Loucy (cell line): ENCODE measurements around the gene SLC45A2.

Experiments used
- H2AFZ ChIP-seq: fragments of 200-600 bp; sonication (generic); 2 replicates; pipeline ENCODE4 v1.6.0; 2016; ENCODE audit warnings: antibody characterized with exemption, mild to moderate bottlenecking, low read length, moderate library complexity
- H3F3A ChIP-seq: fragments of 200-600 bp; 2 replicates; pipeline ENCODE4 v1.6.0; 2016; ENCODE audit warnings: antibody characterized with exemption, low read depth, mild to moderate bottlenecking
- H3K27me3 ChIP-seq: fragments of 200-600 bp; sonication (generic); 2 replicates; pipeline ENCODE4 v1.6.1; 2014; ENCODE audit warnings: low read length, mild to moderate bottlenecking; ENCODE audit not compliant: insufficient read depth, poor library complexity, severe bottlenecking
- H3K36me3 ChIP-seq: fragments of 200-600 bp; sonication (generic); 2 replicates; pipeline ENCODE4 v1.6.1; 2016; ENCODE audit warnings: low read length; ENCODE audit not compliant: insufficient read depth
- H3K4me1 ChIP-seq: fragments of 200-600 bp; sonication (generic); 2 replicates; pipeline ENCODE4 v1.5.1; 2014; ENCODE audit warnings: low read length, mild to moderate bottlenecking; ENCODE audit not compliant: insufficient read depth, poor library complexity, severe bottlenecking
- H3K4me2 ChIP-seq: fragments of 200-600 bp; sonication (generic); 2 replicates; pipeline ENCODE4 v1.6.0; 2014; ENCODE audit warnings: antibody characterized with exemption, low read length, low read depth, mild to moderate bottlenecking; ENCODE audit not compliant: poor library complexity, severe bottlenecking
- H3K4me3 ChIP-seq: fragments of 200-600 bp; sonication (generic); 2 replicates; pipeline ENCODE4 v1.5.1; 2014; ENCODE audit warnings: low read length, mild to moderate bottlenecking, mixed read lengths; ENCODE audit not compliant: poor library complexity, severe bottlenecking
- H3K79me2 ChIP-seq: fragments of 200-600 bp; sonication (generic); 2 replicates; pipeline ENCODE4 v1.6.1; 2014; ENCODE audit warnings: low read length; ENCODE audit not compliant: insufficient read depth
- H3K9ac ChIP-seq: fragments of 200-600 bp; sonication (generic); 2 replicates; pipeline ENCODE4 v1.6.0; 2014; ENCODE audit warnings: mild to moderate bottlenecking, low read depth, low read length, moderate library complexity; ENCODE audit not compliant: poor library complexity, severe bottlenecking
- H3K9me2 ChIP-seq: fragments of 200-600 bp; sonication (generic); replicated peaks from 2 replicates; pipeline ENCODE4 v1.6.1; 2016; ENCODE audit warnings: low read depth, low read length, mixed read lengths
- H3K9me3 ChIP-seq: fragments of 200-600 bp; sonication (generic); 2 replicates; pipeline ENCODE4 v1.6.1; 2014; ENCODE audit warnings: mild to moderate bottlenecking, antibody characterized with exemption, low read length, low read depth; ENCODE audit not compliant: insufficient read depth
- H4K20me1 ChIP-seq: fragments of 200-600 bp; sonication (generic); 2 replicates; pipeline ENCODE4 v1.6.0; 2014; ENCODE audit warnings: antibody characterized with exemption, low read length, mild to moderate bottlenecking; ENCODE audit not compliant: insufficient read depth, poor library complexity, severe bottlenecking
- EZH2phosphoT487 ChIP-seq: fragments of 200-600 bp; IDR thresholded peaks from 2 replicates; pipeline ENCODE4 v1.6.1; 2018; ENCODE audit warnings: antibody characterized with exemption, mild to moderate bottlenecking, moderate library complexity, borderline replicate concordance
- TF ChIP-seq, protein P1 (sequence below): fragments of 200-600 bp; sonication (generic); conservative IDR thresholded peaks from 2 replicates; pipeline ENCODE4 v1.5.1; 2014; ENCODE audit warnings: mild to moderate bottlenecking, antibody characterized with exemption, low read length

SLC45A2 gene

DNA sequence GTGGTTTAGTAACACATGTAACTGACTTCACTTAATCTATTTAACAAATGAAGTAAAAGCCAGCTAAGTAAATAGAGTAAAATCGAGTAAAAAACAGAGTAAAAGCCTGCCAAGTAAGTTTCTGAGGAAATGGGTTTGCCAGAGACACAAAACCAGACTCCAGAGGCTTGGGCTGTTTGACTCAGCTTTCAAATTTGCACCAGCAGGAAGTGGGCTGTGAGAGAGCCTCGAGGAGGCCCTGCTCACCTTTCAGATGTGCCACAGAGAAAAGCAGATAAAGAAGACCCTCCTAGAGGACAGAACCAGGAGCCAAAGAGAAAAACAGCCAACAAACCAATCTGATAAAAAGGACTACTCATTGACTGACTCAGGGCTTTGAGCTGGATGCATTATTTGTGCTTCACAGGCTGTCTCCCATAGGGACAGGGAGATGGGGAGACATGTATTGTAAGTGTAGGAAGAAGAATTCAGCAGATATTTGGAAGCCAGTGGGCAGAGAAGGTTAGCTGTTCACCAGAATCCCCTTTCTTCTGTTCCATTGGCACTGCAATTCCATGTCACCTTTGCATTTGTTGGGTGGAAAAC lies 37.7 kb upstream of the SLC45A2 start:
- peak overlapping the region; percentile 67 for H2AFZ ChIP-seq
- no peaks in the 10 kb centered on the region for H3K9me2 ChIP-seq
- peaks cover 48% of the 10 kb centered on the region; the same call in 1 of the 2 replicates for H3K36me3 ChIP-seq
- no peaks in the 10 kb centered on the region for H3F3A ChIP-seq
- peaks cover 14% of the 10 kb centered on the region for H3K4me1 ChIP-seq
- peak overlapping the region; percentile 47 for H3K4me2 ChIP-seq
- H3K9me3 ChIP-seq, result no peaks in the 10 kb centered on the region
- H3K27me3 ChIP-seq, result no peaks in the 10 kb centered on the region
- no peaks in the 10 kb centered on the region for H4K20me1 ChIP-seq
- no peaks in the 10 kb centered on the region for H3K79me2 ChIP-seq
- peak overlapping the region; percentile 47 for H3K9ac ChIP-seq
- TF ChIP-seq EZH2phosphoT487, result no peak
- TF ChIP-seq, protein P1, sequence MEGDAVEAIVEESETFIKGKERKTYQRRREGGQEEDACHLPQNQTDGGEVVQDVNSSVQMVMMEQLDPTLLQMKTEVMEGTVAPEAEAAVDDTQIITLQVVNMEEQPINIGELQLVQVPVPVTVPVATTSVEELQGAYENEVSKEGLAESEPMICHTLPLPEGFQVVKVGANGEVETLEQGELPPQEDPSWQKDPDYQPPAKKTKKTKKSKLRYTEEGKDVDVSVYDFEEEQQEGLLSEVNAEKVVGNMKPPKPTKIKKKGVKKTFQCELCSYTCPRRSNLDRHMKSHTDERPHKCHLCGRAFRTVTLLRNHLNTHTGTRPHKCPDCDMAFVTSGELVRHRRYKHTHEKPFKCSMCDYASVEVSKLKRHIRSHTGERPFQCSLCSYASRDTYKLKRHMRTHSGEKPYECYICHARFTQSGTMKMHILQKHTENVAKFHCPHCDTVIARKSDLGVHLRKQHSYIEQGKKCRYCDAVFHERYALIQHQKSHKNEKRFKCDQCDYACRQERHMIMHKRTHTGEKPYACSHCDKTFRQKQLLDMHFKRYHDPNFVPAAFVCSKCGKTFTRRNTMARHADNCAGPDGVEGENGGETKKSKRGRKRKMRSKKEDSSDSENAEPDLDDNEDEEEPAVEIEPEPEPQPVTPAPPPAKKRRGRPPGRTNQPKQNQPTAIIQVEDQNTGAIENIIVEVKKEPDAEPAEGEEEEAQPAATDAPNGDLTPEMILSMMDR, result no peak
- peak overlapping the region; percentile 26 for H3K4me3 ChIP-seq

DNA sequence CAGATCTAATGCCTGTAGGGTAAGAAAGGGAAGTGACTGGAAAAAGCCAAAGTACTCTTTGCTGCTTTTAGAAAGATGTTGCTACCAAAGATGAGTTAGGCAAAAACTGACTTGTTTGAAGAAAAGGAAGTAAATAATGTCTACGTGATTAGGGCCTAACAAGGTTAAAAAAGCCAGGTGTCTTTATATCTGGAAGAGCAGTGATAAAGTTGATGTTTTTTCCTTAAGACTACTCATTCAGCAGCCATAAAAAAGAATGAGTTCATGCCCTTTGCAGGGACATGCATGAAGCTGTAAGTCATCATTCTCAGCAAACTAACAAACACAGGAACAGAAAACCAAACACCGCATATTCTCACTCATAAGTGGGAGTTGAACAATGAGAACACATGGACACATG lies 36.8 kb upstream of the SLC45A2 start:
- Histone ChIP-seq H3K36me3 (peaks cover 44% of the 10 kb centered on the region; the same call in 1 of the 2 replicates), H4K20me1 (no peaks in the 10 kb centered on the region), H3K79me2 (no peaks in the 10 kb centered on the region), H3K27me3 (no peaks in the 10 kb centered on the region), H3K4me2 (no peak overlapping the region), H3K4me3 (no peak overlapping the region), H3K9me2 (no peaks in the 10 kb centered on the region), H2AFZ (no peak overlapping the region), H3K9me3 (no peaks in the 10 kb centered on the region), H3F3A (no peaks in the 10 kb centered on the region), H3K9ac (peak overlapping the region; percentile 47), H3K4me1 (peaks cover 14% of the 10 kb centered on the region)
- no peak for TF ChIP-seq EZH2phosphoT487
- TF ChIP-seq, protein P1, result no peak

DNA sequence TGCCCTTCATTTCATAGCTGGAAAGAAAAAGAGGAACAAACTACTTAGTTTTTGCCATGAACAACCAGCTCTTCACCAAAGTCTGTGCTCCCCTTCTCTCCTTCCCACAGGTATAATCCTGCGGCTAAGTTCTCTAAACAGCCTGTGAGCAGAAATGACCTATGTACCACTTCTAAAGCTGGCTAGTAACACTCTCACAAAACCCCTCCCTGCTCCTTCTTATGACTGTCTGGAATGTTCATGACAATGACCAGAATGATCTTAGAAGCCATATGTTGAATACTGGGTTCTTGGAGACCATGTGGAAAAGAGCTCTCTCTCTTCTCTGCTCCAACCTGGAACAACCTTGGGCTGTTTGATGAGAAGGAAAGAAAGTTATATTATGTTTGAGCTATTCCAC lies 36.2 kb upstream of the SLC45A2 start:
- no peak overlapping the region for H3K4me2 ChIP-seq
- H3K4me3 ChIP-seq, result no peak overlapping the region
- H4K20me1 ChIP-seq, result no peaks in the 10 kb centered on the region
- no peaks in the 10 kb centered on the region for H3K79me2 ChIP-seq
- TF ChIP-seq, protein P1, result no peak
- no peak for TF ChIP-seq EZH2phosphoT487
- peaks cover 14% of the 10 kb centered on the region for H3K4me1 ChIP-seq
- no peak overlapping the region for H3K9ac ChIP-seq
- H3K9me3 ChIP-seq, result no peaks in the 10 kb centered on the region
- H2AFZ ChIP-seq, result no peak overlapping the region
- H3K36me3 ChIP-seq, result peaks cover 37% of the 10 kb centered on the region; the same call in 1 of the 2 replicates
- no peaks in the 10 kb centered on the region for H3K27me3 ChIP-seq
- H3K9me2 ChIP-seq, result no peaks in the 10 kb centered on the region
- H3F3A ChIP-seq, result no peaks in the 10 kb centered on the region
